GM21723 (cell line): Measurements from ENCODE around the gene MTHFD2L.
A peak's percentile ranks its signal among the peaks of the same experiment; 100 is the strongest.
"Not testable (repeated sequence)": the region's sequence is repeated elsewhere in the genome, so short reads cannot be mapped to it uniquely, and the experiment has no call there.

ENCODE experiments used
- ATAC-seq: cut with Tn5 transposase; IDR thresholded peaks from one replicate; pipeline ENCODE4 v1.9.1; 2021; ENCODE audit warnings: mild to moderate bottlenecking, moderate library complexity; ENCODE audit not compliant: unreplicated experiment

MTHFD2L gene

GRCh38 chr4:74132188-74132587, 25.7 kb upstream of the MTHFD2L start:
- not testable (repeated sequence) for ATAC-seq

- no peak for ATAC-seq
These were observed 25.0 kb upstream of the MTHFD2L start for GRCh38 chr4:74132944-74133343.

- peak; percentile 89 for ATAC-seq
These were observed 24.0 kb upstream of the MTHFD2L start for GRCh38 chr4:74133786-74134499.

GRCh38 chr4:74134500-74134852, 23.4 kb upstream of the MTHFD2L start:
- no peak for ATAC-seq

GRCh38 chr4:74146581-74147129, 11.3 kb upstream of the MTHFD2L start:
- ATAC-seq, result no peak

- ATAC-seq, result no peak
These were observed 9.7 kb upstream of the MTHFD2L start for GRCh38 chr4:74148205-74148604.

- no peak for ATAC-seq
These were observed 5.1 kb upstream of the MTHFD2L start for GRCh38 chr4:74152836-74153235.

- no peak for ATAC-seq
These were observed 1.4 kb upstream of the MTHFD2L start for GRCh38 chr4:74156521-74156920.

- ATAC-seq, result no peak
These were observed 764 bp upstream of the MTHFD2L start for GRCh38 chr4:74157154-74157553.

GRCh38 chr4:74158466-74159142, 686 bp downstream of the MTHFD2L start:
- no peak for ATAC-seq

- ATAC-seq, result no peak
These were observed 1.3 kb downstream of the MTHFD2L start for GRCh38 chr4:74159143-74159709.

GRCh38 chr4:74161666-74162450, 3.9 kb downstream of the MTHFD2L start:
- ATAC-seq, result no peak

- peak; percentile 48 for ATAC-seq
These were observed 8.2 kb downstream of the MTHFD2L start for GRCh38 chr4:74166135-74166534.

- ATAC-seq, result no peak
These were observed 8.9 kb downstream of the MTHFD2L start for GRCh38 chr4:74166818-74167217.

GRCh38 chr4:74167585-74167984, 9.7 kb downstream of the MTHFD2L start:
- ATAC-seq, result no peak

- ATAC-seq, result no peak
These were observed 10.9 kb downstream of the MTHFD2L start for GRCh38 chr4:74168841-74169240.

- ATAC-seq, result no peak
These were observed 15.4 kb downstream of the MTHFD2L start for GRCh38 chr4:74173321-74173720.

- ATAC-seq, result no peak
These were observed 16.5 kb downstream of the MTHFD2L start for GRCh38 chr4:74174421-74174820.

- no peak for ATAC-seq
These were observed 17.0 kb downstream of the MTHFD2L start for GRCh38 chr4:74174941-74175340.

GRCh38 chr4:74175379-74175778, 17.5 kb downstream of the MTHFD2L start:
- no peak for ATAC-seq

- ATAC-seq, result no peak
These were observed 20.9 kb downstream of the MTHFD2L start for GRCh38 chr4:74178798-74179197.
